GM19351 (cell line): ENCODE measurements around the gene TCP11.

Experiments used
- ATAC-seq: cut with Tn5 transposase; IDR thresholded peaks from one replicate; pipeline ENCODE4 v1.9.1; 2021; ENCODE audit warnings: mild to moderate bottlenecking, moderate library complexity; ENCODE audit not compliant: unreplicated experiment

The TCP11 gene

GRCh38 chr6:35082733-35083403 lies 58.3 kb downstream of the TCP11 start:
- no peak for ATAC-seq

- ATAC-seq = no peak
Observed at GRCh38 chr6:35082046-35082732, 59.0 kb downstream of the TCP11 start.

DNA sequence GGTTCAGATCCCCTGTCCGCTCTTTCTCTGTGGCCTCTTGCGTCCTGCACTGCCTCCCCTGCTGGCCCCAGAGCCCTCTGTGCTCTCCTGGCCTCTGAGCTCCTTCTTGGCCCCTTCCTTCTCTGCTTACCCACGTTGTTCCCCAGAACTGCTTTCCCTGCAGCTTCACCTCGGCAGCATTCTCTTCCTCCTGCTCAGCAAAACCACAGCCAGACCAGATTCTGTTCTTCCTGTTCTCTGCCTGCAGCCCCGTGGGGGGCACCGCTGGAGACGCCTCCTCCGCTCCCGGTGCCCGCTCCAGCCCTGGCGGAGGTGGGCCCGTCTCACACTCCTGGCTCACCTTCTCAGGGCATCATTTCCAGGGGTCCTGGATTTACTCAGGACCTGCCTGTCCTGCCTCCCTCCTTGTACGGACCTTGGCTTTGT lies 59.7 kb downstream of the TCP11 start:
- no peak for ATAC-seq

DNA sequence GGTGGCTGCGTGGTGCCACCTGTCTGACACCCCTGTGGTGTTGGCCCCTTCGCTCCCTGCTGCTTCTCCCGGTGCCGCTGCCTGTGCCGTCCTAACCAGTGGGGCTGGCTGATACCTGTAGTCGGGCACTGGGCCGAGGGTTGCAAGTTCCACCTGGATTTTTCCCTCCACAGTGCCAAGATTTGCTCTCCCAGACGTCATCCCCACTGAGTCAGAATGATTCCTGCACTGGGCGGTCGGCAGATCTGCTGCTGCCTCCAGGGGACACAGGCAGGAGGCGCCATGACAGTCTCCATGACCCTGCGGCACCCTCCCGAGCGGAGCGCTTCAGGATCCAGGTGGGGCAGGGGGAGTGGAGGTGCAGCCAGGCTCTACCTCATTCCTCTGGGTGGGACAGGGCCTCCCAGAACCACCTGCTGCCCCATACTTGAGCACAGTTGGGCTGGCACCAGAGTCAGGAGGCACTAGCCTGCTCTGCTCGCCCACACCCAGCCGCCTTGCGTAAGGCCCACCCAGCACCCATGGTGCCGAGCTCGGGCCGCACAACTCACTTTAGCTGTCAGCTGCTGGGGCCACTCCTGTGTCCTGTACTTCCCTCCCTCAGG lies 60.2 kb downstream of the TCP11 start:
- ATAC-seq = no peak

- no peak for ATAC-seq
Observed at GRCh38 chr6:35080016-35080680, 61.0 kb downstream of the TCP11 start.

- no peak for ATAC-seq
Observed at GRCh38 chr6:35079311-35080000, 61.7 kb downstream of the TCP11 start.

- ATAC-seq = no peak
Observed at GRCh38 chr6:35078896-35079295, 62.2 kb downstream of the TCP11 start.

DNA sequence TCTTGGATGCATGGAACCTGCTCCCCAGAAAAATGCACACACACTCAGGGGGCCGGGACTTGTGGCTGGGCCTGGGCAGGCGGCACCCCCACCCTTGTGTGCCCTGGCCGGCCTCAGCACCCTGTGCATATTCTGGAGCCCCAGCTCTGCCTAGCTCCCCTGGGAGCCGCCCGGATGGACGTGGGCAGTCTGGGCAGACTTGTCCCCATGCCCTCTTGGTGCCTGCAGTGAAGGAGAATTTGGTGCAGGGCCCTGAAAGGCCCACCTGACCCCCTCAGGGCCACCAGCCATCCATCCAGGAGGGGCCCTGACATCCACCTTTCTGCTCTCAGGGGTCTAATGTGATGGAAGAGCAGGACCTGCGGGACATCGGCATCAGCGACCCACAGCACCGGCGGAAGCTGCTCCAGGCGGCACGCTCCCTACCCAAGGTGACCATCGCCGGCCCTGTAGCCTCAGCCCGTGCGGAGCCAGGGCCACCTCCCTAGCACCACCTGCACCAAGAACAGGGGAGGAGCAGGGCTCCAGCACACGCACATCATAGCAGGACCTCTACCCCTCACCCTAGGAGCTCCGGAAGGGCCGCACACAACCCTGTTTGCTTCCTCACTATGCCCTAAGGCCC lies 62.8 kb downstream of the TCP11 start:
- no peak for ATAC-seq

GRCh38 chr6:35077713-35078105 lies 63.4 kb downstream of the TCP11 start:
- no peak for ATAC-seq

DNA sequence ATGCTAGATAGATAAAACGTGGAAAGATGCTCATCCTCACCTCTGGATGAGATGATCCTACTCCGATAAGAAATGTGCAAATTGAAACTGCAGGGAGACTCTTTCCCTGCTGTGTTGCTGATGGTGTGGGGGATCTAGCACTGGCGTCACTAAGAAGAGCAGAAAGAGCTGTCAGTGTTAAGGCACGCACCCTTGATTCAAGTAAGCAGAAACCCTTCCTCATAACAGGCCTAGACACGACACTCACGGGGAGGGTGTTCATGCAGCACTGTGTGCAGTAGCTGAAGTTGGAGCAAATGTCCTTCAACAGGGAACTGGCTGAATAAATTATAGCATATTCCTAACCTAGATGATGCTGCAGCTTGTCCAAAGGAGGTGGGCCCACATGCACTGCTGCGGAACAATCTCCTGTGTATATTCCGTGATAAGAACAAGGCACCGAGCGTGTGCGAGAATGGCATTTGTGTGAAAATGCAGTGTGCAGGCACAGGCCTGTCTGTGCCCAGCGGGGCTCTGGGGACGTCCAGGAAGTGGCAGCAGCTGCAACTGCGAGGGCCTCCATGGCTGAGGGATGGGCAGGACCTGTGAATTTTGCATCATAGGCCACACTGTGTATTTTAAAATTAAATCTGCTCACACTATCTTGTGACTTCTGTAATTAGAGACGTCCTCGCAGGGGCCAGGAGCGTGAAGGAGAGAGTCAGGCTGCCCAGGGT lies 64.0 kb downstream of the TCP11 start:
- ATAC-seq = no peak

- ATAC-seq = no peak
Observed at GRCh38 chr6:35073766-35074471, 67.2 kb downstream of the TCP11 start.

- ATAC-seq = no peak
Observed at GRCh38 chr6:35073211-35073610, 67.9 kb downstream of the TCP11 start.

GRCh38 chr6:35072698-35073055 lies 68.5 kb downstream of the TCP11 start:
- ATAC-seq = no peak

DNA sequence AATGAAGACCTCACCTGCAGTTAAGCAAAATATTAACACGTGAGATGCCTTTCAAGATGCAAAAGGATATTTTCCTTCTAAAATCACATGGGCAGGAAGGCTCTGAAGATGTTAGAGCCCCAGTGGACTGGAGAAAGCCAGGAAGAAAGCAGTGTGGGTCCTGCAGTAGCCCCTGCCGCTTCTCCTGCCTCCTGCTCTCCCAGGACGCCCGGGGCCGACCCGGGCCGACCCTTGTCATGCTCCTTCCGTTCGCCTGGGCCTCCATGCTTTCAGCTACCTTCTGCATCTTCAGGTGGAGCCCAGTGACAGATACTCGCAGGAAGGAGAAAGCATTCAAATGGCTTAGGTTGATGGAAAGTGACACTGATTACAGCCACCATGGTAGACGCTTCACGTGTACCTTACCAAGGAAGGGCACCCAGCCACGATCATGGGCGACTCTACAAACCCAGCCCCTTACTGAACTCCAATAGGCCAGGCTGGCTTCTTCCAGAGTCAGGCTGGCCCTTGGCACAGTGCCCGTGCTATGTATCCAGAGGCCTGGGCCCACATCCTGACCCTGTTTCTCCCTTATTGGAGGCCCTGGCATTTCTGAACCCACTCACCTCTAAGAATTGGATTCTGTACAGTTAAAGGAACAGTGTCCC lies 69.0 kb downstream of the TCP11 start:
- no peak for ATAC-seq

- ATAC-seq = no peak
Observed at GRCh38 chr6:35071347-35071994, 69.7 kb downstream of the TCP11 start.

DNA sequence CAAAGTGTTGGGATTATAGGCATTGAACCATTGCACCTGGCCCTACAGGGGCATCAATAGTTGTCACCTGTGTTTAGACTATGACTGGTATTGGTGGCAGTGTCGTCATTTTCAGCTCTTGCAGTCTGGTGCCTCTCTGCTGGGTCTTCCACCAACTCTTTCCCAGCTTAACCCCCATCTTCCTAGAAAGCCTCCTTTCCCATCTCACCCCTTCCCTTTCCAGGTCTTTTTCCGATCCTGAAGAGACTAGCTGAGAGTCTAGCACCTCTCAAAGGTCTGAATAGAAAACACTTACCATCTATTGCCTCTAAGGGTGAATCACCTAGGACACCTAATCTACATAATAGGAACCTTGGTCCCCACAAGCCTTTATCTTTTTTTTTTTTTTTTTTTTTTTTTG lies 71.0 kb downstream of the TCP11 start:
- ATAC-seq = no peak

GRCh38 chr6:35069262-35069661 lies 71.9 kb downstream of the TCP11 start:
- no peak for ATAC-seq

GRCh38 chr6:35068644-35069043 lies 72.5 kb downstream of the TCP11 start:
- ATAC-seq = no peak

DNA sequence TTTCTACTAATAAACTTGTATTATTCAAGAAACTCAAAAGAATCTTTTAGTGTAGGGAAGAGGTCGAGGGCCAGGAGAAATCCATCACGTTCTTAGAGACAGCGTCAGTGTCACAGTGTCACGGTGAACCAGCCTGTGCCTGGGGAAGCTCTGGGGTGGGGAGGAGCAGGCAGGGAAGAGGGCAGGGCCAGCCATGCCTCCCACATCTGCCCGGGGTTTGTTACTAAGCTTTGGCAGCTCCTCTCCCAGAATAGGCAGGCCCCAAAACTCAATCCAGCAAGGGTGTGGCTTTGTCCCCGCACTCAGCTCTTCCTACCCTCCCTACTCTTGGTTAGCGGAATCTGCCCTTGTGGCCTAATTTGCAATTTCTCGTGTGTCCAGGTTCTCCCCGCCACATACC lies 72.9 kb downstream of the TCP11 start:
- no peak for ATAC-seq
